Measurements from ENCODE around the gene DUOXA2. TPM values are rescaled to one million over a fixed set of nuclear protein-coding genes. Genes with fewer than 3 reads are reported as not detected.

Gene DUOXA2
- total and polyA plus RNA-seq, 2 experiments from 2014 or later = not detected

DNA sequence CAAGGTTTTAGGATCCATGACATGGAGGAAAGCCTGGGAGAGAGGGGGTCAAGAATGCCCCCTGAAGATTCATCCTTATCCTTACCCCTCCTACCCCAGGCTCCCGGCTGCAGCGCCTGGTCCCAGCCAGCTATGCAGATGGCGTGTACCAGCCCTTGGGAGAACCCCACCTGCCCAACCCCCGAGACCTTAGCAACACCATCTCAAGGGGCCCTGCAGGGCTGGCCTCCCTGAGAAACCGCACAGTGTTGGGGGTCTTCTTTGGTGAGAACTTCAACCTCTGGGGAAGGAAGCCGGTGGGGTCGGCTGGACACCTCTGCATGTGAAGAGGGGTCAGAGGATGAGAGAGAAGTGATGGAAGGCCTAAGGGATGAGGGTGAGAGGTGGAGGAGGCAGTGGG, 19.9 kb downstream of the DUOXA2 start:
- Histone ChIP-seq H3K27ac (ENCODE audit: low read depth) (no peak overlapping the region), H3K9me2 (ENCODE audit: insufficient read depth) (no peaks in the 10 kb centered on the region), H3K4me2 (no peak overlapping the region), H3K79me2 (replicated peaks; ENCODE audit: insufficient read depth) (no peaks in the 10 kb centered on the region), H3K4me1 (ENCODE audit: insufficient read depth) (peaks cover 7% of the 10 kb centered on the region; the same call in 1 of the 2 replicates), H3K4me3 (no peak overlapping the region), H4K20me1 (replicated peaks; ENCODE audit: insufficient read depth) (no peaks in the 10 kb centered on the region; the same call in 1 of the 2 replicates), H3K36me3 (ENCODE audit: insufficient read depth) (no peaks in the 10 kb centered on the region), H3K27me3 (ENCODE audit: insufficient read depth) (peaks cover 94% of the 10 kb centered on the region), H2AFZ (no peak overlapping the region), H3F3A (replicated peaks; ENCODE audit: low read depth) (no peaks in the 10 kb centered on the region)
- H3K27ac Mint-ChIP-seq = no peak overlapping the region
- peaks cover 3% of the 10 kb centered on the region; the same call in 2 of the 3 replicates for H3K4me1 Mint-ChIP-seq
- H3K4me3 Mint-ChIP-seq = no peak overlapping the region
- ATAC-seq (no peak), DNase-seq (ENCODE audit: low spot score) (no peak)
- TF ChIP-seq JUNB (IDR thresholded peaks at IDR 0.05; ENCODE audit: unreplicated experiment) (no peak), EZH2 (IDR thresholded peaks at IDR 0.05; ENCODE audit: low read depth, unreplicated experiment) (peak; percentile 27)
- H3K36me3 Mint-ChIP-seq (ENCODE audit: low read depth) = no peaks in the 10 kb centered on the region; the same call in 2 of the 3 replicates
- H3K27me3 Mint-ChIP-seq (ENCODE audit: insufficient read depth, low read depth, poor library complexity) = peaks cover 72% of the 10 kb centered on the region
- no peaks in the 10 kb centered on the region; the same call in 2 of the 3 replicates for H3K9me3 Mint-ChIP-seq

DNA sequence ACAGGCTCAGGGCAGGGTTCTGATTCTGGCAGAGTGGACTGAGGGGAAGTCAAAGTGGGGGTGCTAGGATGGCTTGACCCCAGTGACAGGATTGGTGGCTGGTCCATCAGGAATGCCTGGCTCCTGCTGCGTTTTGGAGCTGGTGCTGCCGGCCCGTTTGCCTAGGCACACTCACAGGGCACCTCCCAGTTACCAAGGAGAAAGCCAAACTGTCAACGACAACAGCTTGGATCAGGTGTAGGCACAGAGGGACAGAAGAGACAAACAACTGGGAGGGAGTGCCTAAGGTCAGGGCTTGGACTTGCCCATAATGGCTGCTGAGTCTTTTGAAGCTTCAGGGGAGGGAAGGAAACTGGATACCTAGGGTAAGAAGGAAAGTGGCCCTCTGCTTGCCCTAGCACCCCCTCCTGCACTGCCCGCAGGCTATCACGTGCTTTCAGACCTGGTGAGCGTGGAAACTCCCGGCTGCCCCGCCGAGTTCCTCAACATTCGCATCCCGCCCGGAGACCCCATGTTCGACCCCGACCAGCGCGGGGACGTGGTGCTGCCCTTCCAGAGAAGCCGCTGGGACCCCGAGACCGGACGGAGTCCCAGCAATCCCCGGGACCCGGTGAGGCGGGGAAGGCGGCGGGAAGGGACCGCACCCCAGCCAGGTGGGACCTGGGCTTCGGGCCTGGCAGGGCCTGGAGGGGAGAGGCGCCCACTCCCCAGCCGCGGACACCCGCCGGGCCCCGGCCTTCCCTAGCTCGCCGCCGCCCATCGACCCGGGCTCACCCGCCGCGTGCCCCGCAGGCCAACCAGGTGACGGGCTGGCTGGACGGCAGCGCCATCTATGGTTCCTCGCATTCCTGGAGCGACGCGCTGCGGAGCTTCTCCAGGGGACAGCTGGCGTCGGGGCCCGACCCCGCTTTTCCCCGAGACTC, 20.8 kb downstream of the DUOXA2 start:
- no peaks in the 10 kb centered on the region for H3K36me3 ChIP-seq (ENCODE audit: insufficient read depth)
- H3K4me1 Mint-ChIP-seq = peaks cover 3% of the 10 kb centered on the region; the same call in 2 of the 3 replicates
- ATAC-seq (peak; percentile 78), DNase-seq (ENCODE audit: low spot score) (peak; percentile 73)
- 0 out of 2 replicates have a peak overlapping the region, but pooled peaks have one; percentile 74 for H2AFZ ChIP-seq
- no peak overlapping the region for H3K27ac ChIP-seq (ENCODE audit: low read depth)
- no peaks in the 10 kb centered on the region; the same call in 2 of the 3 replicates for H3K36me3 Mint-ChIP-seq (ENCODE audit: low read depth)
- H3K4me2 ChIP-seq = peak overlapping the region; percentile 74; the same call in 1 of the 2 replicates
- peak overlapping the region; percentile 73 for H3K4me3 Mint-ChIP-seq
- H3K27me3 Mint-ChIP-seq (ENCODE audit: insufficient read depth, low read depth, poor library complexity) = peaks cover 63% of the 10 kb centered on the region
- 0 out of 2 replicates have a peak, but pooled peaks have one; percentile 16 for TF ChIP-seq CREB1 (CRISPR knock-in tag; IDR thresholded peaks at IDR 0.05; ENCODE audit: low read depth)
- TF ChIP-seq, protein P1, sequence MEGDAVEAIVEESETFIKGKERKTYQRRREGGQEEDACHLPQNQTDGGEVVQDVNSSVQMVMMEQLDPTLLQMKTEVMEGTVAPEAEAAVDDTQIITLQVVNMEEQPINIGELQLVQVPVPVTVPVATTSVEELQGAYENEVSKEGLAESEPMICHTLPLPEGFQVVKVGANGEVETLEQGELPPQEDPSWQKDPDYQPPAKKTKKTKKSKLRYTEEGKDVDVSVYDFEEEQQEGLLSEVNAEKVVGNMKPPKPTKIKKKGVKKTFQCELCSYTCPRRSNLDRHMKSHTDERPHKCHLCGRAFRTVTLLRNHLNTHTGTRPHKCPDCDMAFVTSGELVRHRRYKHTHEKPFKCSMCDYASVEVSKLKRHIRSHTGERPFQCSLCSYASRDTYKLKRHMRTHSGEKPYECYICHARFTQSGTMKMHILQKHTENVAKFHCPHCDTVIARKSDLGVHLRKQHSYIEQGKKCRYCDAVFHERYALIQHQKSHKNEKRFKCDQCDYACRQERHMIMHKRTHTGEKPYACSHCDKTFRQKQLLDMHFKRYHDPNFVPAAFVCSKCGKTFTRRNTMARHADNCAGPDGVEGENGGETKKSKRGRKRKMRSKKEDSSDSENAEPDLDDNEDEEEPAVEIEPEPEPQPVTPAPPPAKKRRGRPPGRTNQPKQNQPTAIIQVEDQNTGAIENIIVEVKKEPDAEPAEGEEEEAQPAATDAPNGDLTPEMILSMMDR (conservative IDR thresholded peaks at IDR 0.05; ENCODE audit: low read depth in 2 of 2) = peak in 1 of 2 experiments; percentile 59; a peak in 3 of 4 replicates
- TF ChIP-seq, protein P2, sequence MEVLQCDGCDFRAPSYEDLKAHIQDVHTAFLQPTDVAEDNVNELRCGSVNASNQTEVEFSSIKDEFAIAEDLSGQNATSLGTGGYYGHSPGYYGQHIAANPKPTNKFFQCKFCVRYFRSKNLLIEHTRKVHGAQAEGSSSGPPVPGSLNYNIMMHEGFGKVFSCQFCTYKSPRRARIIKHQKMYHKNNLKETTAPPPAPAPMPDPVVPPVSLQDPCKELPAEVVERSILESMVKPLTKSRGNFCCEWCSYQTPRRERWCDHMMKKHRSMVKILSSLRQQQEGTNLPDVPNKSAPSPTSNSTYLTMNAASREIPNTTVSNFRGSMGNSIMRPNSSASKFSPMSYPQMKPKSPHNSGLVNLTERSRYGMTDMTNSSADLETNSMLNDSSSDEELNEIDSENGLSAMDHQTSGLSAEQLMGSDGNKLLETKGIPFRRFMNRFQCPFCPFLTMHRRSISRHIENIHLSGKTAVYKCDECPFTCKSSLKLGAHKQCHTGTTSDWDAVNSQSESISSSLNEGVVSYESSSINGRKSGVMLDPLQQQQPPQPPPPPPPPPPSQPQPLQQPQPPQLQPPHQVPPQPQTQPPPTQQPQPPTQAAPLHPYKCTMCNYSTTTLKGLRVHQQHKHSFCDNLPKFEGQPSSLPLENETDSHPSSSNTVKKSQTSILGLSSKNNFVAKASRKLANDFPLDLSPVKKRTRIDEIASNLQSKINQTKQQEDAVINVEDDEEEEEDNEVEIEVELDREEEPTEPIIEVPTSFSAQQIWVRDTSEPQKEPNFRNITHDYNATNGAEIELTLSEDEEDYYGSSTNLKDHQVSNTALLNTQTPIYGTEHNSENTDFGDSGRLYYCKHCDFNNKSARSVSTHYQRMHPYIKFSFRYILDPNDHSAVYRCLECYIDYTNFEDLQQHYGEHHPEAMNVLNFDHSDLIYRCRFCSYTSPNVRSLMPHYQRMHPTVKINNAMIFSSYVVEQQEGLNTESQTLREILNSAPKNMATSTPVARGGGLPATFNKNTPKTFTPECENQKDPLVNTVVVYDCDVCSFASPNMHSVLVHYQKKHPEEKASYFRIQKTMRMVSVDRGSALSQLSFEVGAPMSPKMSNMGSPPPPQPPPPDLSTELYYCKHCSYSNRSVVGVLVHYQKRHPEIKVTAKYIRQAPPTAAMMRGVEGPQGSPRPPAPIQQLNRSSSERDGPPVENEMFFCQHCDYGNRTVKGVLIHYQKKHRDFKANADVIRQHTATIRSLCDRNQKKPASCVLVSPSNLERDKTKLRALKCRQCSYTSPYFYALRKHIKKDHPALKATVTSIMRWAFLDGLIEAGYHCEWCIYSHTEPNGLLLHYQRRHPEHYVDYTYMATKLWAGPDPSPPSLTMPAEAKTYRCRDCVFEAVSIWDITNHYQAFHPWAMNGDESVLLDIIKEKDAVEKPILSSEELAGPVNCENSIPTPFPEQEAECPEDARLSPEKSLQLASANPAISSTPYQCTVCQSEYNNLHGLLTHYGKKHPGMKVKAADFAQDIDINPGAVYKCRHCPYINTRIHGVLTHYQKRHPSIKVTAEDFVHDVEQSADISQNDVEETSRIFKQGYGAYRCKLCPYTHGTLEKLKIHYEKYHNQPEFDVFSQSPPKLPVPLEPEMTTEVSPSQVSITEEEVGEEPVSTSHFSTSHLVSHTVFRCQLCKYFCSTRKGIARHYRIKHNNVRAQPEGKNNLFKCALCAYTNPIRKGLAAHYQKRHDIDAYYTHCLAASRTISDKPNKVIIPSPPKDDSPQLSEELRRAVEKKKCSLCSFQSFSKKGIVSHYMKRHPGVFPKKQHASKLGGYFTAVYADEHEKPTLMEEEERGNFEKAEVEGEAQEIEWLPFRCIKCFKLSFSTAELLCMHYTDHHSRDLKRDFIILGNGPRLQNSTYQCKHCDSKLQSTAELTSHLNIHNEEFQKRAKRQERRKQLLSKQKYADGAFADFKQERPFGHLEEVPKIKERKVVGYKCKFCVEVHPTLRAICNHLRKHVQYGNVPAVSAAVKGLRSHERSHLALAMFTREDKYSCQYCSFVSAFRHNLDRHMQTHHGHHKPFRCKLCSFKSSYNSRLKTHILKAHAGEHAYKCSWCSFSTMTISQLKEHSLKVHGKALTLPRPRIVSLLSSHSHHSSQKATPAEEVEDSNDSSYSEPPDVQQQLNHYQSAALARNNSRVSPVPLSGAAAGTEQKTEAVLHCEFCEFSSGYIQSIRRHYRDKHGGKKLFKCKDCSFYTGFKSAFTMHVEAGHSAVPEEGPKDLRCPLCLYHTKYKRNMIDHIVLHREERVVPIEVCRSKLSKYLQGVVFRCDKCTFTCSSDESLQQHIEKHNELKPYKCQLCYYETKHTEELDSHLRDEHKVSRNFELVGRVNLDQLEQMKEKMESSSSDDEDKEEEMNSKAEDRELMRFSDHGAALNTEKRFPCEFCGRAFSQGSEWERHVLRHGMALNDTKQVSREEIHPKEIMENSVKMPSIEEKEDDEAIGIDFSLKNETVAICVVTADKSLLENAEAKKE (CRISPR knock-in tag; IDR thresholded peaks at IDR 0.05) = no peak
- TF ChIP-seq, protein P3, sequence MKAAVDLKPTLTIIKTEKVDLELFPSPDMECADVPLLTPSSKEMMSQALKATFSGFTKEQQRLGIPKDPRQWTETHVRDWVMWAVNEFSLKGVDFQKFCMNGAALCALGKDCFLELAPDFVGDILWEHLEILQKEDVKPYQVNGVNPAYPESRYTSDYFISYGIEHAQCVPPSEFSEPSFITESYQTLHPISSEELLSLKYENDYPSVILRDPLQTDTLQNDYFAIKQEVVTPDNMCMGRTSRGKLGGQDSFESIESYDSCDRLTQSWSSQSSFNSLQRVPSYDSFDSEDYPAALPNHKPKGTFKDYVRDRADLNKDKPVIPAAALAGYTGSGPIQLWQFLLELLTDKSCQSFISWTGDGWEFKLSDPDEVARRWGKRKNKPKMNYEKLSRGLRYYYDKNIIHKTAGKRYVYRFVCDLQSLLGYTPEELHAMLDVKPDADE (IDR thresholded peaks at IDR 0.05) = no peak
- peak; percentile 58 for TF ChIP-seq EZH2 (IDR thresholded peaks at IDR 0.05; ENCODE audit: low read depth, unreplicated experiment)
- no peaks in the 10 kb centered on the region for H3F3A ChIP-seq (replicated peaks; ENCODE audit: low read depth)
- H3K4me3 ChIP-seq = peak overlapping the region; percentile 56
- H3K27ac Mint-ChIP-seq = no peak overlapping the region
- H3K9me2 ChIP-seq (ENCODE audit: insufficient read depth) = no peaks in the 10 kb centered on the region
- H3K27me3 ChIP-seq (ENCODE audit: insufficient read depth) = peaks cover 85% of the 10 kb centered on the region
- no peaks in the 10 kb centered on the region for H3K79me2 ChIP-seq (replicated peaks; ENCODE audit: insufficient read depth)
- H3K4me1 ChIP-seq (ENCODE audit: insufficient read depth) = peaks cover 7% of the 10 kb centered on the region; the same call in 1 of the 2 replicates
- H3K9me3 Mint-ChIP-seq = no peaks in the 10 kb centered on the region; the same call in 2 of the 3 replicates
- no peaks in the 10 kb centered on the region; the same call in 1 of the 2 replicates for H4K20me1 ChIP-seq (replicated peaks; ENCODE audit: insufficient read depth)
